Hematopoietic multipotent progenitor cell treated with erythropoietin and hydrocortisone succinate and interleukin-3 and kit ligand, for 6 days (in vitro differentiated cells): ENCODE measurements around the gene TMEM95.
A peak's percentile ranks its signal among the peaks of the same experiment; 100 is the strongest.

Experiments
- DNase-seq: peaks from one replicate; pipeline ENCODE4 v3.0.0-alpha.2; 2015

TMEM95 gene

GRCh38 chr17:7355053-7355452 is at the start of gene TMEM95:
Gene TMEM95, plus strand, starts transcription at chr17:7355156. Its CDS starts 49 bp downstream, at chr17:7355205.
- DNase-seq: peak; percentile 82

- peak; percentile 100 for DNase-seq
Measured at GRCh38 chr17:7306911-7307685, 47.9 kb upstream of the TMEM95 start, which contains the start of gene EIF5A. Gene EIF5A, plus strand, starts transcription at chr17:7307628. Its CDS starts 2,008 bp downstream, at chr17:7309636.

- peak; percentile 64 for DNase-seq
Measured at GRCh38 chr17:7307686-7308624, 47.0 kb upstream of the TMEM95 start.

- DNase-seq: peak; percentile 95
Measured at GRCh38 chr17:7308625-7309433, 46.1 kb upstream of the TMEM95 start.

- no peak for DNase-seq
Measured at GRCh38 chr17:7309628-7310027, 45.3 kb upstream of the TMEM95 start.

GRCh38 chr17:7311110-7311705 is 43.7 kb upstream of the TMEM95 start:
- no peak for DNase-seq

- DNase-seq: no peak
Measured at GRCh38 chr17:7312432-7313087, 42.4 kb upstream of the TMEM95 start.

- DNase-seq: peak; percentile 51
Measured at GRCh38 chr17:7313088-7313889, 41.7 kb upstream of the TMEM95 start.

GRCh38 chr17:7313890-7314718 is 40.9 kb upstream of the TMEM95 start:
- DNase-seq: peak; percentile 49

GRCh38 chr17:7314719-7315569 is 40.0 kb upstream of the TMEM95 start, which contains the start of gene GPS2:
Gene GPS2, minus strand, starts transcription at chr17:7315360. Its CDS starts 308 bp downstream, at chr17:7315052.
- peak; percentile 94 for DNase-seq

GRCh38 chr17:7315570-7316235 is 39.3 kb upstream of the TMEM95 start:
- DNase-seq: peak; percentile 15

GRCh38 chr17:7317161-7317803 is 37.7 kb upstream of the TMEM95 start:
- no peak for DNase-seq

- DNase-seq: no peak
Measured at GRCh38 chr17:7318121-7318860, 36.7 kb upstream of the TMEM95 start.

- no peak for DNase-seq
Measured at GRCh38 chr17:7321466-7321865, 33.5 kb upstream of the TMEM95 start.

GRCh38 chr17:7322520-7323194 is 32.3 kb upstream of the TMEM95 start:
- DNase-seq: no peak

GRCh38 chr17:7323731-7324437 is 31.1 kb upstream of the TMEM95 start:
- DNase-seq: peak; percentile 59
